Heart left ventricle (tissue), 16 donors: ENCODE measurements around the gene RNF167. TPM values are rescaled to one million over a fixed set of nuclear protein-coding genes. Genes with fewer than 3 reads are reported as not detected.
A peak's percentile ranks its signal among the peaks of the same experiment; 100 is the strongest.

Source experiments
- ATAC-seq, 4 donors: fragments of 200-7000 bp; cut with Tn5 transposase; one replicate each; pipeline ENCODE4 v1.9.1; 2020 to 2022; ENCODE audit warnings: moderate library complexity in 4 of 4, mild to moderate bottlenecking in 3 of 4, moderate number of reproducible peaks in 1 of 4
- DNase-seq, 5 donors: peaks; one replicate each; pipeline ENCODE4 v3.0.0-alpha.2; 2020
- H3K27ac ChIP-seq, 12 donors: fragments of 200-600 bp; sonication (generic) in 4 of 12; one replicate each; pipeline versions ENCODE4 v1.5.0 to v1.8.0; 2016 to 2022; ENCODE audit warnings: mild to moderate bottlenecking in 2 of 12
- H3K27me3 ChIP-seq, 9 donors: fragments of 200-600 bp; sonication (generic) in 2 of 9; one replicate each; pipeline versions ENCODE4 v1.5.1 to v1.8.0; 2016 to 2022; ENCODE audit warnings: mild to moderate bottlenecking in 3 of 9
- H3K36me3 ChIP-seq, 9 donors: fragments of 200-600 bp; sonication (generic) in 2 of 9; one replicate each; pipeline versions ENCODE4 v1.5.0 to v1.8.0; 2018 to 2022; ENCODE audit warnings: mild to moderate bottlenecking in 2 of 9
- H3K4me1 ChIP-seq, 12 donors: fragments of 200-600 bp; sonication (generic) in 4 of 12; one replicate each; pipeline versions ENCODE4 v1.5.0 to v1.8.0; 2016 to 2022; ENCODE audit warnings: mild to moderate bottlenecking in 3 of 12
- H3K4me3 ChIP-seq, 12 donors: fragments of 200-600 bp; sonication (generic) in 4 of 12; one replicate each; pipeline versions ENCODE4 v1.5.0 to v1.8.0; 2017 to 2022; ENCODE audit warnings: mild to moderate bottlenecking in 9 of 12, moderate library complexity in 4 of 12
- H3K9me3 ChIP-seq, 12 donors: fragments of 200-600 bp; sonication (generic) in 4 of 12; one replicate each; pipeline versions ENCODE4 v1.5.0 to v1.8.0; 2016 to 2022; ENCODE audit warnings: mild to moderate bottlenecking in 1 of 12
- POLR2A ChIP-seq, 2 donors: fragments of 450-650 bp; IDR thresholded peaks; one replicate each; pipeline ENCODE4 v1.6.1; 2017; ENCODE audit warnings: antibody characterized with exemption in 2 of 2, mild to moderate bottlenecking in 2 of 2, moderate library complexity in 2 of 2
- WGBS, 4 donors: extraction: QIAGEN DNeasy Blood & Tissue Kit in 2 of 4; methylation state at CpG; one replicate each; pipeline versions ENCODE4 v1.1.5 to v1.1.7; 2013 to 2018; 5-methylcytosine and 5-hydroxymethylcytosine counted together
- intact Hi-C, 10 donors: fragments of 100-400 bp; cut with DNase I; formaldehyde crosslinking; loops; one replicate each; pipeline versions ENCODE4 v1.11.1 to v1.14.2; 2022
- polyA plus RNA-seq, 2 donors: library from polyadenylated mRNA; stranded (reverse); fragments of 200-250 nt; gene quantifications; one replicate each; pipeline ENCODE4 v1.2.3, GENCODE V29; 2013
- total RNA-seq, 9 donors: library from RNA; depleted of rRNA in 2 of 9; stranded (reverse); fragments of >200 nt in 2 of 9; fragmentation: NEBNext Ultra II Directional in 3 of 9; extraction: Animal tissue kit (Norgen Biotek cat#: 25700) in 3 of 9; gene quantifications; one replicate each; pipeline versions ENCODE4 v1.1.0 to v1.2.4, GENCODE V29; 2016 to 2023
- TF ChIP-seq, protein P1 (sequence below), 12 donors: fragments of 200-600 bp; sonication (generic) in 4 of 12; IDR thresholded peaks; one replicate each; pipeline versions ENCODE4 v1.5.0 to v1.8.0; 2018 to 2022; ENCODE audit warnings: antibody characterized with exemption in 12 of 12, mild to moderate bottlenecking in 5 of 12
- donor health status: ischemic (EF 13 %, LVEDD 7.1; RV severe dilation, severe dysfunction).
- donor health status: healthy with polysubstance abuse.
- donor health status: DM: no; HTN: yes; CAD: no.
- donor health status: DM: no; HTN: no; CAD: no.
- donor health status: ischemic (EF 25% LVEDD 6.9; RV normal size, moderate dysfunction).
- donor health status: ischemic (EF 25% LVEDD 5.7; RV mildly dilated, moderate dysfunction).
- donor health status: healthy.
- donor health status: DM: yes; HTN: yes; CAD: no.
- donor health status: ischemic (EF 35%, LVEDD 5.7; RV mildly dilated, moderate dysfunction).
- donor health status: nonischemic (EF 11% LVEDD 7.7; RV severe dilation, severe dysfunction).
- donor health status: DM: yes; HTN: yes; CAD: no.
- donor health status: PGD.
- donor health status: ischemic (EF 29% LVEDD 5.4; RV normal size, mild dysfunction).
- donor health status: nonischemic (EF 23%, LVEDD 6.1; RV moderate dilation, normal function).

RNF167 gene
- total and polyA plus RNA-seq, 11 donors, result 50.7 to 152 (median 81.2) TPM

DNA sequence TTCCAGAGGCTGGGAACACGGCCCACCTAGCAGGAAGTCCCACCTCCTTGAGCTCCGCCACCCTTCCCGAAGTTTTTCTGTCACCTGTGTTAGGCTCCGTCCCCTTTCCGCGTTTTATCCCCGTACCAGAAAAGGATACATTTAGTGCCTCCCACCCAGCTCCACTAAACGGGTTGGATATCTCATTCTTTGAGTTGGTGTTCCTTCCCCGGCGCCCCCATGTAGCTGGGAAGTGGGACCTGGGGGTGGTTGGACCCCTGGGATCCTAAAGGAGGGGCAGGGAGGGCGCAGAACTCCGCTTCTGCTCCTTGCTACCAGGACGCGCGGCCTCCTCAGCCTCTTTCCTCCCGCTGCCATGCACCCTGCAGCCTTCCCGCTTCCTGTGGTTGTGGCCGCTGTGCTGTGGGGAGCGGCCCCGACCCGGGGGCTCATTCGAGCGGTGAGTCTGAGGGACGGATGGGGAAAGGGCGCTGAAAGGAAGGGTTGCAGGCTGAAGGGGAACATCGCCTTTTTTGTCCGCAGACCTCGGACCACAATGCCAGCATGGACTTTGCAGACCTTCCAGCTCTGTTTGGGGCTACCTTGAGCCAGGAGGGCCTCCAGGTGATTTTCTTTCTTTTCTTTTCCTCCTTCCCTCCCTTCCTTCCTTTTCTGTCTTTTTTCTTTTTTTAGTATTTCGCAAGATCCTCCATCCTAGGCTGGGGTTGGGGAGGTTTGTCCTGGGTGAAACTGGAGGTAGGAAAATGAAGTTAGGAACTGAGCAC lies 669 bp downstream of the RNF167 start:
- peaks cover 18 to 64% (median 41%) of the 10 kb centered on the region in 12 donors for H3K4me1 ChIP-seq

DNA sequence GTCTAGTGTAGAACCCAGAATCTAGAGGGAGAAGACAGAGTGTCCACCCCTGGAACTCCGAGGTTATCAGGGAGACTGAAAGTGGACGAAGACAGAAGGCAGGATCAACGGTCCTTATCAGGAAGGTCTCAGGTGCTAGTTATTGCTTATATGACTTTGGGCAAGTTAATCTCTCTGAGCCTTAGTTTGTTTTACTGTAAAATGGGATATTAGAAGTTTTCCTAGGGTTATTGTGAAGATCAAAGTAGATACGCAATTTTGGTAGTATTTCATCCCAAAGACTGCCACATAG lies 1.2 kb downstream of the RNF167 start:
- no peaks in the 10 kb centered on the region for H3K27me3 ChIP-seq
- H3K4me1 ChIP-seq, result peaks cover 19 to 69% (median 46%) of the 10 kb centered on the region in 12 donors
- DNase-seq (no peak), ATAC-seq (no peak)
- peaks cover 0 to 71% (median 64%) of the 10 kb centered on the region in 9 donors for H3K36me3 ChIP-seq
- intact Hi-C loops, result loop anchor here in 2 of 10 donors (5.0 kb wide), 2 partner anchors 34 to 56 kb away; partner anchors contain the start of genes INCA1 (in 1 of the 2) and KIF1C (in 1 of the 2)
- H3K27ac ChIP-seq, result peak overlapping the region in 10 of 12 donors; percentile 91 to 99 (median 97)
- H3K9me3 ChIP-seq, result no peaks in the 10 kb centered on the region
- TF ChIP-seq, protein P1, sequence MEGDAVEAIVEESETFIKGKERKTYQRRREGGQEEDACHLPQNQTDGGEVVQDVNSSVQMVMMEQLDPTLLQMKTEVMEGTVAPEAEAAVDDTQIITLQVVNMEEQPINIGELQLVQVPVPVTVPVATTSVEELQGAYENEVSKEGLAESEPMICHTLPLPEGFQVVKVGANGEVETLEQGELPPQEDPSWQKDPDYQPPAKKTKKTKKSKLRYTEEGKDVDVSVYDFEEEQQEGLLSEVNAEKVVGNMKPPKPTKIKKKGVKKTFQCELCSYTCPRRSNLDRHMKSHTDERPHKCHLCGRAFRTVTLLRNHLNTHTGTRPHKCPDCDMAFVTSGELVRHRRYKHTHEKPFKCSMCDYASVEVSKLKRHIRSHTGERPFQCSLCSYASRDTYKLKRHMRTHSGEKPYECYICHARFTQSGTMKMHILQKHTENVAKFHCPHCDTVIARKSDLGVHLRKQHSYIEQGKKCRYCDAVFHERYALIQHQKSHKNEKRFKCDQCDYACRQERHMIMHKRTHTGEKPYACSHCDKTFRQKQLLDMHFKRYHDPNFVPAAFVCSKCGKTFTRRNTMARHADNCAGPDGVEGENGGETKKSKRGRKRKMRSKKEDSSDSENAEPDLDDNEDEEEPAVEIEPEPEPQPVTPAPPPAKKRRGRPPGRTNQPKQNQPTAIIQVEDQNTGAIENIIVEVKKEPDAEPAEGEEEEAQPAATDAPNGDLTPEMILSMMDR (IDR thresholded peaks at IDR 0.05), result no peak
- TF ChIP-seq POLR2A (IDR thresholded peaks at IDR 0.05), result no peak
- WGBS, 4 donors, result 41 to 53% (median 50%) methylated on average over 4 of the region's 4 CpGs
- H3K4me3 ChIP-seq, result peak overlapping the region; percentile 76 to 98 (median 88)

More for the DNA sequence above, 669 bp downstream of the RNF167 start:
- ATAC-seq, result peak; percentile 60 to 86 (median 79)
- H3K27ac ChIP-seq, result peak overlapping the region; percentile 91 to 100 (median 97)
- no peaks in the 10 kb centered on the region for H3K9me3 ChIP-seq
- H3K4me3 ChIP-seq, result peak overlapping the region; percentile 76 to 98 (median 88)
- no peaks in the 10 kb centered on the region for H3K27me3 ChIP-seq
- TF ChIP-seq POLR2A (IDR thresholded peaks at IDR 0.05), result no peak
- TF ChIP-seq, protein P1 (IDR thresholded peaks at IDR 0.05), result no peak
- DNase-seq, result peak in 3 of 5 donors; percentile 82 to 85 (median 83)
- intact Hi-C loops, result loop anchor here in 4 of 10 donors (1.0 to 5.0 kb wide), 5 partner anchors 8 to 57 kb away; partner anchors contain the start of genes INCA1 (in 4 of the 4), KIF1C (in 4 of the 4), PFN1 (in 2 of the 4) and SPAG7 (in 1 of the 4)
- WGBS, 4 donors, result 1% methylated on average over 29 of the region's 29 CpGs
- peaks cover 0 to 71% (median 61%) of the 10 kb centered on the region in 9 donors for H3K36me3 ChIP-seq

DNA sequence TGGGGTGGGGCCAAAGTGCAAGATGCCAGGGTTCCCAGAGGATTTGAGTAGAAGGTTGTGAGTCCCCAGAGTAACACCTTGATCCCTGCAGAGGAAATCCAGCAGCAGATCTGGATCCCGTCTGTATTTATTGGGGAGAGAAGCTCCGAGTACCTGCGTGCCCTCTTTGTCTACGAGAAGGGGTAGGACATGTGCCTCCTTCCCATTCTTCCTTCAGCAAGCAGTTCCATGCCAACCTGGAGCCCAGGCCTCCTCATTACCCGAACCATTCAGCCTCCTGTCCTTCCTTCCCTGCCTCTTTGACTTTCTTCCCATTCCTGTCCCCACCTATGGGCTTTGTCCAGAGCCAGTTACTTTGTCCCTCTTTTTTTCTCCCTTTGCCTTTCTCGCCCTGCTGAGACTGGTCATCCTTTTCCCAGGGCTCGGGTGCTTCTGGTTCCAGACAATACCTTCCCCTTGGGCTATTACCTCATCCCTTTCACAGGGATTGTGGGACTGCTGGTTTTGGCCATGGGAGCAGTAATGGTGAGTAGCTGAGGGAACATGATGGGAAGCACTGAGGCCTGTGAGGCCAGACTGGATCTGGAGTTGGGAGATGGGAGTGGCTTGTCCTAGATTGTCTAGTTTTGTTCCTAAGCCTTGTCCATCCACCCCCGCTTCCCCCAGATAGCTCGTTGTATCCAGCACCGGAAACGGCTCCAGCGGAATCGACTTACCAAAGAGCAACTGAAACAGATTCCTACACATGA lies 2.9 kb downstream of the RNF167 start:
- peak overlapping the region in 6 of 12 donors; percentile 11 to 99 (median 34) for H3K27ac ChIP-seq
- no peaks in the 10 kb centered on the region for H3K9me3 ChIP-seq
- H3K27me3 ChIP-seq, result no peaks in the 10 kb centered on the region
- TF ChIP-seq, protein P1 (IDR thresholded peaks at IDR 0.05), result no peak
- no peak for TF ChIP-seq POLR2A (IDR thresholded peaks at IDR 0.05)
- intact Hi-C loops, result loop anchor here in 2 of 10 donors (5.0 kb wide), 2 partner anchors 36 to 54 kb away; partner anchors contain the start of genes INCA1 (in 1 of the 2) and KIF1C (in 1 of the 2)
- H3K4me1 ChIP-seq, result peaks cover 21 to 78% (median 55%) of the 10 kb centered on the region in 12 donors
- H3K36me3 ChIP-seq, result peaks cover 0 to 62% (median 54%) of the 10 kb centered on the region in 9 donors
- WGBS, 4 donors, result 62 to 72% (median 67%) methylated on average over 13 of the region's 13 CpGs
- ATAC-seq (no peak), DNase-seq (no peak)
- peak overlapping the region in 1 of 12 donors; percentile 8 for H3K4me3 ChIP-seq
